Esophagus muscularis mucosa (tissue), 4 donors: ENCODE data around the gene GMDS.

Source experiments
- CTCF ChIP-seq, 3 experiments: fragments of 200-600 bp in 2 of 3; fragments of 450-650 bp in 1 of 3; sonication (generic) in 2 of 3; IDR thresholded peaks; one replicate each; pipeline ENCODE4 v1.5.1; 2017 to 2019; ENCODE audit warnings: antibody characterized with exemption in 3 of 3, mild to moderate bottlenecking in 2 of 3, moderate library complexity in 1 of 3
- EP300 ChIP-seq: sonication (generic); formaldehyde crosslinking; IDR thresholded peaks from one replicate; pipeline ENCODE4 v1.6.1; 2017; ENCODE audit warnings: antibody characterized with exemption
- POLR2A ChIP-seq: fragments of 450-650 bp; IDR thresholded peaks from one replicate; pipeline ENCODE4 v1.6.1; 2017; ENCODE audit warnings: antibody characterized with exemption, moderate library complexity, mild to moderate bottlenecking, low read depth
- POLR2AphosphoS5 ChIP-seq, 2 donors: sonication (generic); formaldehyde crosslinking; IDR thresholded peaks; one replicate each; pipeline ENCODE4 v1.6.1; 2017; ENCODE audit warnings: antibody characterized with exemption in 2 of 2

GRCh38 chr6:1636971-1637871, 608.2 kb downstream of the GMDS start:
- TF ChIP-seq POLR2A (no peak), POLR2AphosphoS5 (IDR thresholded peaks at IDR 0.05) (no peak), CTCF (IDR thresholded peaks at IDR 0.05) (no peak), EP300 (no peak)
